AG10803 (cell line): ENCODE measurements around the gene DCPS.
"Not testable (repeated sequence)": the region's sequence is repeated elsewhere in the genome, so short reads cannot be mapped to it uniquely, and the experiment has no call there.

Experiments used
- DNase-seq: peaks from one replicate; pipeline ENCODE4 v3.0.0; 2010; ENCODE audit warnings: low read depth
- H3K4me3 ChIP-seq: 2 replicates; pipeline ENCODE4 v1.5.1; 2011; ENCODE audit warnings: mild to moderate bottlenecking, low read length, control low read depth
- CTCF ChIP-seq: conservative IDR thresholded peaks from 2 replicates; pipeline ENCODE4 v1.5.1; 2011; ENCODE audit warnings: mild to moderate bottlenecking, low read length, control low read depth, inconsistent platforms

The DCPS gene

GRCh38 chr11:126383339-126384335 is 79.8 kb downstream of the DCPS start:
- TF ChIP-seq CTCF: no peak
- H3K4me3 ChIP-seq: no peak overlapping the region
- no peak for DNase-seq

DNA sequence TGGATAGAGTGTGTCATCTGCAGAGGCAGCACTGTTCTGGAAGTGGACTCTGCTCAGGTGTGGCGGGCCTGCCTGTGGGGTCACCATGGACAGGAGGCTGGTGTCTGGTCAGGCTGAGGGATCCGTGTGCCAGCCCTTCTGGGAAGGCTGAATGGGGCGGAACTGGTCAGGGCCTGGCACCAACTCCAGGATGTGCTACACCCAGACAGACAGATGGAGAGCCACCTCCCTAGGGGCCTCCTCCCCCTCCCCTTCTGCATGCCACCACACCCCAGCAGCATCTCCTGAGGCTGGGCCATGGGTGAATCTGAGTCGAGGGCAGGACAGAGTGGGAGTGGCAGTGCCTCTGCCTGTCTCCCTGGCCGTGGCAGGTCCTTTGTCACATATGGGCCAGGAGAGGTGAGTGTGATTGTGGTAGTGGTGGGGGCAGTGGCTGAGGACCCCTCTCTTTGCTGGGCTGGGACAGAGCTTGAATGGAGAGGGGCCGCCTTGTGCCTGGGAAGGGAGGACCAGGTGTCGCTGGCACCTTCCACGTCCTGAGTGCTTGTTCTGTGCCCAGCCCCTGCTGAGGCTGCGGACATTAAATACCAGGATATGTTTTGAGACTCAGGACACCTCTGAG is 80.7 kb downstream of the DCPS start:
- DNase-seq: no peak
- TF ChIP-seq CTCF: no peak
- no peak overlapping the region for H3K4me3 ChIP-seq

GRCh38 chr11:126385991-126386728 is 82.3 kb downstream of the DCPS start:
- no peak for TF ChIP-seq CTCF
- DNase-seq: no peak
- H3K4me3 ChIP-seq: no peak overlapping the region

DNA sequence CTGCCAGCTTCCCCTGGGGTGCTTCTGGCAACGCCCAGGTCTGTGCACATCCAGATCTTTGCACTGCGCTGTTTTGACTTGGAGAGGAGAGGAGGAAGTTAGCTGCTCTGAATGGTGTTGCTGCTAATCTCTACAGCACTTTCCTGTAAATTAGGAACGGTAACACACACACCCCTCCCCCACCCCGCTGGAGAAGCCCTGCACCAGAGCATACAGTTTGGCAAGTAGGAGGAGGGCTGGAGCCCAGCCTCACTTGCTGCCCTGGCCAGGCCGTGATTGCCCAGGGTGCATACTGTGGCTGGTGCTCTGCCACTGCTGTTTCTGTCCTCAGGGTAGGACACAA is 82.8 kb downstream of the DCPS start:
- DNase-seq: not testable (repeated sequence)

GRCh38 chr11:126387857-126388256 is 84.0 kb downstream of the DCPS start:
- no peak overlapping the region for H3K4me3 ChIP-seq
- TF ChIP-seq CTCF: no peak
- DNase-seq: no peak

More for the DNA sequence above, 82.8 kb downstream of the DCPS start:
- H3K4me3 ChIP-seq: not testable (repeated sequence)

DNA sequence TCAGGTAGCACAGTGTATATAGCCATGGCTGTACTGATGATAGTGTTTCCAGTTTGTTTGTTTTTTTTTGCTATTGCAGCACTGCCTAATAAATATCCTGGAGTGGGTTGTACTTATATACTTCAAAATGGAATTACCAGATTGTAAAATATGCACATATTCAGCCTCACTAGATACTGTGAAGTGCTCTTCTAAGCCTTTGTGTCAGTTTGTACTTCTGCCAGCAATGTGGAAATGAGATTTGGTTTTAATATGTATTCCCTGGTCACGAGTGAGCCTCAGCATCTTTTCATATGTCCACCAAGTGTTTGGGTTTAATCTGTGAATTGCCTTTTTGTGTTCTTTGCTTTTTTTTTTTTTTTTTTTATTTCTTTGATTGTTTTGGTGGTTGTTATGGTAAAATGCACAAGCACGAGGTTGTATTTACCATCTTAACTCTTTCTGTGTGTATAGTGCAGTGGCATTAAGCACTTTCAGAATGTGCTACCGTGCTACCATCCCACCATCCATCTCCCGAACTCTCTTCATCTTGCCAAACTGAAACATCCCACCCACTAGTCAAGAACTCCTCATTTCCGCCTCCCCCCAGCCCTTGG is 86.5 kb downstream of the DCPS start:
- no peak for DNase-seq
- TF ChIP-seq CTCF: no peak
- no peak overlapping the region for H3K4me3 ChIP-seq

DNA sequence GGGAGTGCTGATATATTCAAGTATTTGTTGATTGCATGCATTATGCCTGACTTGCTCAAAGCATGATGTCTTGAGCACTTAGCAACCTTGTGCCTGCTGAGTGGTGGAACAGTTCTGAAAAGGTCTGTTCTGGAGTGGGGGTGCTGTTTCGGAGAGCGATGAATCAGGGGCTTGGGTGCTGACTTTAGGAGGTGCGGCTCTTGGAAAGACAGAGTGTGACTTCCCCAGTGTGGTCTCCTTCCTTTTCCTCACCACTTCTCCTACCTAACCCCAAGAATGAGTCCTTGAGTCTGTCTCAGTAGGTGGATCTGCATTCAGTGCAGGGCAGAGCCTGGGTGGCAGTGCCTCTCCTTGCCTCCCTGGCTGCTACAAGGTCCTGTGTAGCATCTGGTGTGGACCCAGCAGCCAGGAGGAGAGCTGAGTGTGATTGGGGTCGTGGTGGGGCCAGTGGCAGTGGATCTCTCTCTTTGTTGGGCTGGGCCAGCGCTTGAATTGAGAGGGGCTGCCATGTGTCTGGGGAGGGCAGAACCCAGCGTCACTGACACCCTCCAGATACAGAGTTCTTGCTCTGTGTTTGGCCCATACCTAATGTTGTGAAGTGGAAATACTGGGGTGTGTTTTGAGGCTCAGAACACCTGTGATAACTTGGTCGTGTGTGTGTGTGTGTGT is 87.6 kb downstream of the DCPS start:
- TF ChIP-seq CTCF: no peak
- H3K4me3 ChIP-seq: no peak overlapping the region
- DNase-seq: no peak
